Fibroblast of mammary gland (primary cell): Measurements from ENCODE around the gene WNT10A.

Experiments used
- DNase-seq: peaks from one replicate; pipeline ENCODE4 v3.0.0-alpha.2; 2010; ENCODE audit warnings: low read depth
- H3K4me3 ChIP-seq: 2 replicates; pipeline ENCODE4 v1.5.1; 2011; ENCODE audit warnings: low read depth, mild to moderate bottlenecking, low read length, moderate library complexity; ENCODE audit not compliant: control insufficient read depth
- CTCF ChIP-seq: conservative IDR thresholded peaks from 2 replicates; pipeline ENCODE4 v1.5.1; 2011; ENCODE audit warnings: low read depth, low read length, inconsistent platforms; ENCODE audit not compliant: control insufficient read depth, insufficient read depth

The WNT10A gene

GRCh38 chr2:218852911-218853667 lies 27.6 kb upstream of the WNT10A start:
- peak; percentile 72 for TF ChIP-seq CTCF
- H3K4me3 ChIP-seq: no peak overlapping the region
- peak; percentile 61 for DNase-seq

GRCh38 chr2:218853766-218854165 lies 26.9 kb upstream of the WNT10A start:
- no peak for TF ChIP-seq CTCF
- no peak overlapping the region for H3K4me3 ChIP-seq
- peak; percentile 59 for DNase-seq

GRCh38 chr2:218854860-218855259 lies 25.8 kb upstream of the WNT10A start:
- DNase-seq: no peak
- no peak for TF ChIP-seq CTCF
- H3K4me3 ChIP-seq: no peak overlapping the region

GRCh38 chr2:218855305-218856166 lies 25.1 kb upstream of the WNT10A start:
- H3K4me3 ChIP-seq: no peak overlapping the region
- no peak for DNase-seq
- no peak for TF ChIP-seq CTCF

GRCh38 chr2:218856167-218856895 lies 24.3 kb upstream of the WNT10A start:
- no peak for DNase-seq
- no peak for TF ChIP-seq CTCF
- H3K4me3 ChIP-seq: no peak overlapping the region

GRCh38 chr2:218856896-218857243 lies 23.8 kb upstream of the WNT10A start:
- TF ChIP-seq CTCF: no peak
- DNase-seq: no peak
- H3K4me3 ChIP-seq: no peak overlapping the region
